OCI-M1 (cell line): ENCODE results near the gene GLI3.

Experiments
- DNase-seq: peaks from one replicate; lab custom pipeline; 2025; lab: John Stamatoyannopoulos, UW

Gene GLI3

DNA sequence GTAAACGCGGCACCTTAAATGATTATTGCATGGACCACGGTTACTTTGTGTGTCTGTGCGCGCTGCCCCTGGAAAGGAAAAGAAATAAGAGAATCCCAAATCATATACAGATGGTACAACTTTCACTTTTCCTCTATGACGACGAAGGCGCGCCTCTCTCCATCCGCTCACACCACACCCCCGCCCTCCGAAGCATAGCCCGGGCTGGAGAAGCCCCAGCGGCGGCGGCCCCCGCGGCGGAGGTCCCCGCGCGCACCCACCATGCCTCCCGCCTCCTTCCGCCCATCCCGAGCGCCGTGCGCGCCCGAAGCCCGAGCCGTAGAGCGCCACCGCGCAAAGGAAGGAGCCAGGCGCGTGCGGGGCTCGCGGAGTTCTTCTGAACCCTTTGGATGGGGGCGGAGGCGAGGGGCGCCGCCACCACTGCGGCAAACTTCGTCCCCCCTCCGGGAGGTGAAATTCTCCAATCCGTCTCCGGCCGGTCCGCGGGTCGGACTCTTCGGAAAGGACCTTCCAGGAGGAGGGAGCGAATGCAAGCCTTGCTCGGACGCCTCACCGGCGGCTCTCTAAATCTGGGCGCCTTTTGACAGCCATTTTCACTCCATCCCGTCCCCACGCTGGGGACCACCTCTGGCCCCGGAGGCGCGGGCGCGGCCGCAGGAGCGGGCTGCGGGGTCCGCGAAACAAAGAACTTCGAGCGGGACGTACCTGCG, 588 bp downstream of the GLI3 start:
- no peak for DNase-seq

DNA sequence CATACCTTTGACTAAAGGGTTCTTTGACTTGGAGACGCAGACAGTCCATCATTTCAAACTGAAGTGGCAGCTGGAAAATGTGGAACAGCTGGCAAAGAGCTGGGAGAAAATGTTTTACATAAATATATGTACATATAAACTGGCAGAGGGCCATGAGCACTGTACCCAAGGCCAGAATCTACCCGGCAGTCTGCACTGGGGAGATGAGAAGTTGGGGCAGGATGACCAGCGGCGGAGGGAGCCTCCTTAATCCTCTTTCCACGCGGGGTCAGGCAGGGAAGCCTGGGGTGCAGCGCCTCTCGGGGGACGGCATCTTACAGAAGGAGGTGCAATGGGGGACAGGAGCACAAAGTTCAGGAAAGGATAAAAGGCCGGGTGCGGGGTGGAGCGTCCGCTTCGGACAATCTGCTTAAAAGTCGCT, 1.3 kb downstream of the GLI3 start:
- no peak for DNase-seq

DNA sequence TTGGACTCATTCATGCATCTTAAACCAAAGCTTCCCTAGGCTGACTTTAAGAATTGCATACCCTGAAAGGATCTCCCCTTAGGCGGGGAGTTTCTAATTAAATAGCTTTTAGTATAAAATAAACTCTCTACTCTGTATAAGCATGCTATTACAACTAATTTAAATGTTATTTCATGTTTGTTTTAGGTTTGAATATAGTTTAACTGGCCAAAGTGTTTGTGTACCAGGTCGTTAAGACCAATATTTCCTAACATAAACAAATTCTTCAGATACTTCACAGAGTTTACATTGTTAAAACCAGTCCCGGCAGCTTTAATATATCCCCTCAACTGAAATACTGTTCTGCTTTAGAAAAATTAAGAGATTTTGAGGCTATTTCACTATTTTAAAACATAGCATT, 2.3 kb downstream of the GLI3 start:
- DNase-seq = no peak

DNA sequence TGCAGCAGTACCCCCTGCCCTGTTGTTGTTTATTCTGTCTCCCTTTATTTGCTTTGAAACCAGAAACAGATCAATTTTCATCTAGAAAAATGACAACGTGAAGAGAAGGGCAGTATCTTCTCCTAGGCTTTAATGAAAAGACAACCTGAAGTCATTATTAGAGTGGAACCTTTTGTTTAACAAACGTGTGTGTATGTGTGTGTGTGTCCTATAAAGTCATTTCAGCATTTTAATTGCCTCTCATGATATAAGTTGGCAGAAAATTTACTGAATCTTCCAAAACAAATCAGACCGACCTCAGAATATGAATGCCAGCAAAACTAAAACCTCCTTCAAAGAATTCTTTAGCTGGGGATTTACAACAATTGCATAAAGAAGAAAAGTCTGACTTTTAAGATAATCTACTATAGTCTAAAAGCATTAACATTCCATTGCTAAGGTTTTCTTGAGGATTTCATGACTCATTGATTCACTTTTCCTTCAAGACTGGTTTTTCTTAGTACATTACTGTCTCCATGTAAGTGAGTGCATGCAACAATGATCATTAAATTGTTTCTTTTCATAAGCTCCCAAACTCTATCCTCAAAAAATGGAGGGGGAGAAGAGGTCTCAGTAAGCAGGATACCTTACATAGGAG, 3.2 kb downstream of the GLI3 start:
- DNase-seq = no peak

DNA sequence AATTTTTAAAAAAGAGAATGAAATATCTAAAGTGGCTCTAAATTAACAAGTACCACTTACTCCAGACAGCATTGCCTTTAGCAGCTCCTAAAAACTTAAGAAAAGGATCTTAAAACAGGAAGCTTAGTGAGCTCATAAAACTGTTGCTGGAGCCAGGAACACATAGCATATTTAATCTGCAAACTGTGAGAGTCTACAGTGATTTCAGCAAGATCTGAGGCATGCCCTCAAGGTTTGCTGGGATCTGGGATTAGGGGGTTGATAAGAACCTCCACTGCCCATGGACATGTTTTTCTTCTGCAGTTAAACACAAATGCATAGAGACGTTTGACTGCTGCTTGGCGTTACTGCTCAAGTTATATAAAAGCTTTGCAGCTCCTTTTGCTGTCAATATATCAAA, 3.8 kb downstream of the GLI3 start:
- no peak for DNase-seq

DNA sequence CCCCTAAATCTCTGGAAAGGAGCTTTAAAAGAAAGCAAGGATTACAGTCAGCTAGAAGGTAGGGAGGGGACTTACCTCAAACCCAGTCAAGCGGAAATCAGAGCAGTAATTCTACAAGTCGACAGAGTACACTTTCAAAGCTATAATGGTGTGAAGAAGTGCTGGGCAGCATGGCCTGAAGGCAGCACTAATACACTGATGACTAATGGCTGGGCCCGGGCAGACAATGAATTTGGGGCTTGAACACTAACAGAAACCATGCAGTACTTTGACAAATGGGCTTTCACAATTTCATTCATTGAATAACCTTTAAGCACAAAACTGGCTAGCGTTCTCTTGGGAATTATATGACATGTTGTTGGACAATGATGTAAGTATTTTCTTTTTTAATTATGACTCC, 4.7 kb downstream of the GLI3 start:
- no peak for DNase-seq

DNA sequence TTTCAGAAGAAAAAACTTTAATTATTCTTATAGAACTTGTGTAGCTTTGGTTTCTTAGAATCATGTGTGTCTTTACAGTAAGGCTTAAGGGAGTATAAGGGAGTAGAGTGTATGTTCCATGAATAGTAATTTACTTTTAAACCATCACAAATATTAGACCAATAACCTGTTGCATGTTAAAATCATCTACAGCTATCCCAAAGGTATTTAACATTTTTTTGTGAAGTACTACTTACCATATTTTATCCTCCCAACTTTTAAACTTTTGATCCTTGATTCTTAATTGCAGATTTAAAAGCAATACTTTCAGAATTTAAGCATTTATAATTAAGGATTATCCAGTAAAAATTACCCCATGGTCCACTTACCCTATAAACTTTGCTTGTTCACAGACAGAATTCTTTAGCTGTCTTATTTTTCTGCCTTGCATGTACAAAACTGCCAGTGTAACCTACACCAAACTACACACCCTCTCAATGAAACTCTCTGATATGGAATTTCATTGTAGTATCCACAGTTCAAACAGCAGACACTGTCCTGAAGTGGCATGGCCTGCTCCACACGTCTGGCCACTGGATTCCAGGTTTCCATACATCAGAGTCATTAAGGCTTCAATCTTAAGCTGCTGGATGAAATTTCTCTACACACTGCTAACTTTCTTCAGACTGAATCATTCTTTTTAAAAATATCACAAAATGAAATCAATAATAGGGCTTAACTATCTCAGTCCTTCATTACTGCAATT, 5.8 kb downstream of the GLI3 start:
- DNase-seq = no peak

DNA sequence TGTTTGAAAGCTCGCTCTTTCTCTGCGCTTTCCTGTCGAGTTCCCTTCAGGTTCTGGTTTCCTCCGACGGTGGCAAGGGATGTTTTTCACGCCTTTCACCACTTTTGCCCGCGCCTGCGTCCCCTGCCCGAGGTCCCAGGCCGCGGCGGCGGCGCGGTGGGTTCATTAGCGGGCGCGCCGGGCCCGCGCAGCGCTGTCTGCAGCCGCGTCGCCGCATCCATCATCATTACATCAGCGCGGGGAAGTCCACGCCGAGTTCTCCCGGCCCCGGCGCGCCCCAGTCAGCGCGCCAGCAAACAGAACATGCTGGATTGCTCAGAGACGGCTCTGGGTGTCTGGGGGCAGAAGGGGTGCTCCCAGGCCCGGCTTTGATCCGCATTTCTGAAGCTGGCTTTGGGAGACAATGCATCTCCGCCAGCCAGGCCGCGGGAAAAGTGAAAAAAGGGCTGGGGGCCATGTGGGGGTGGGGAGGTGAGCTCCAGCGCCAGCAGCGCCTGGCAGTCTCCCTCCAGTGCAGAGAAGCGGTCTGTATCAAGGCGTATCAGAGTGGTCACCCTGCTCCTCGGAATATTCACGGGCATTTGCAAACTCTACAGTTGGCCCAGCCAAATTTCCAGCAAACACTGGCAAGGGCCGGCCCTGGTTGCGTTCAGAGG, 8.9 kb downstream of the GLI3 start:
- DNase-seq = no peak

DNA sequence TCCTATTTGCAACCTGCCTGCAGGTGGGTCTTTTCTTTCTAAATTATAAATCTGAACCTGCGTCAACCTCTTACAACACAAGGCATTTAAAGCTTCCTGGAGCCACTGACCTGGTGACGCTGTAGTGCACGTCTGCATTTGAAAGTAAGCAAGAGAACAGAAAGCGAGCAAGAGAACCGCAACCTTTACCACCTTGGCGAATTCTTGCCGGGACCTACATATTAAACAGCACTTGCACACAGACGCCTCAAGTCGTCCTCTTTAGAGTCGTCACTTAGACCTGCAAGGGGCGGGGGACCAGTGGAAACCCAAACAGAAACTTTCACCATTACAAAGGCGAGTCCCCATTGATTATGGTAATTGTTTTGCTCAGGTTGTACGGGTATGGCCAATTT, 9.5 kb downstream of the GLI3 start:
- DNase-seq = no peak

DNA sequence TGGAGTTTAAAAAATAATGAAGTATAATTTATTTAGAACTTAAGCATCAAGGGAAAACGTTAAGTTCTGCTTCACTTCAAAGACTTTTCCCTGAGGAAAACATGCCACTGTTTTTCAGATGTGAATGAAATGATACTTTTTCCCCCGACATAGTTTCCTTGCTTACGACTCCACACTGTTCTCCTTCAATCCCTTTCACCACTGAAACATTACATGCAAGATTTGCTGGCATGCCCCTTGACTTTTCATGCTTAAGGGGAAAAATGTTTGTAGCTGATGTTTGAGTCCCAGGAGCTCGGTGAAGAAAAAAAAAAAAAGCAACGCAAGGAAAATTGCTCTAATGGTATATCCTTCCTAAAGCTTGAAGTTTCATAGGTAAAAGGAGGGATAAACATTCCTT, 10.0 kb downstream of the GLI3 start:
- no peak for DNase-seq

DNA sequence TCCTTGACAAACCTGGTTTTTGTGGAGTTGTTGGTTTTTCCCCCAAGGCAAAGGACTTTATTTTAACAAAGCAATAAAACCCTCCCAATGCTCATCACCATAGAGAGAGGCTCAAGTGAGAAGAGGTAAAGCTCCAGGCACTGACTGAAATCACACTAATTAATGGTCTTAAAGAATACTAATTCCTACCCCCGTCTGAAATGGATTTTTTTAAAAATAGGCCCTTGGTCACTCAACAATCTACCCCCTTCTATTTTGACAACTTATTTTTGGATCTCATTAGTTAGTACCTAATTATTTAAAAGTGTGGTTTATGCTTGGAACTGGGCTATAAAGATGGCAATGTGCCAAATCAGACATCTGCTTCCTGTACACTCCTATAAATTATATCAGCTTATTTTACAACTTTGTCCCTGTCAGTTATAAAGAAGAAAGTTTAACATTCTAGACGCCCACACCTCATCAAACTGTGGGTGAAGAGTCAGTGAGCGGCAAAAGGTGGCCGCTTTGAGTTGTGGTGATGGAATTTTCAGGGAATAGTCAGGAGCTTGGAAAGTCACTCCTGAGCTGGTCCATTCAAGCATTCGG, 10.6 kb downstream of the GLI3 start:
- DNase-seq = no peak

DNA sequence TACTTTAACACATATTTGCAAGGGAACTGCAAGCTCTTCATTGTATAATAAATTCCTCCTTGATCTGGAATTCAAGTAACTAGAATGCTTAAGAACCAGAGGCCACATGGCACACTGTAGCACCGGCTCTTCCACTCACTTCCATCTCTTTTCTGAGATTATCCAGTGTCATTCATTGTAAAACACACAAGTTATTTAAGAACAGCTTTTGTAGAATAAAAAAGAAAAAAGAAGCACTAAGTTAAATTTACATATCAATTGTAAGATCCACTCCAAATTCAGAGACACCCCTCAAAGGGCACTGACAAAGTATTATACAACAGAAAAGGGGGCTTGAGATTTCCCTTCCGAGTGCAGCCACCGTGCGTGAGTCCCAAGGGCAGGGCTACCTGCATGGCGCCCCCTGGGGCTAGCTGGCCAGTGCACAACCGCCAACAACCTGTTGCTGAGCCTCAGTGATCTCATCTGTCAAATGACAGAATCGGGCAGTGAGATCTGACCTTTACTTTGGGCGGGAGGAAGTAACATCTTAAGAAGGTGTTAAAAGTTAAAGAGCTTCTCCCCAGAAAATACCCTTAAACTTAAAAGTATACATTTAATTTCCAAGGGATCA, 12.5 kb downstream of the GLI3 start:
- no peak for DNase-seq

DNA sequence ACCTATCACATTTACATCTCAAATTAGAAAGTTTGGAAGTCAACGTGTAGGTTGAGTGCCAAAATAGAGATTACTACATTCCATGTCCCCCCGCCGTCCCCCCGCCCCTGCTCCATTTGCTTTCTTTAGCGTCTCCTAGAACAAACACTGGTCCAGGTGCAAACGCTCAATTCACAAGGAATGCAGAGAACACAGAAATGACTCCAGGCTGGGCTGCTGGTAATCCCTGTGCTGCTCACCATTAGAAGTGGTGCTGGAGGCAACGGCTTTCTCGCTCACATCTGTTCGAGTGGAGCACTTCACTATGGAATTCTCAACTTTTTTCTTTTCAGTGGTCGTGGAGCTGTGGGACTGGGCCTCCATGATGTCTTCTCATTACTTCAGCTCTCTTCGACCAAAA, 14.1 kb downstream of the GLI3 start:
- DNase-seq = no peak

DNA sequence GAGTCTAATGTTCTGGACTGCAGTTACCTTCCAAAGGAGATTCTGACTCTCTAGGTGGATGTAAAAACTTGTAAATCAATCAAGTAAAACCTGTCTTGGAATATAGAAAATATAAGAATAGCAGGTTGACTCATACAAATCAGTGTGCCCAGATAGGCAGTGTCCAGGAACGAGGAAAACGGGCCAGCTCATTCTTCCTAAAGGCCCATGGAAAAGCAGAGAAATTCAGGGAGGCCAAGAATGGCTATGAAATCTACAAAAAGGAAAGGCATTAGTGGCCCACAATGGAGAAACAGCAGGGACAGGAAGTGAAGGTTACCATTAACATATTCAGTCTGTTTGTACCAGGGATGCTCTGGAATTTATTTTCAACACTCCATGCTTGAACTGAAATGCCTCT, 14.9 kb downstream of the GLI3 start:
- DNase-seq = no peak

DNA sequence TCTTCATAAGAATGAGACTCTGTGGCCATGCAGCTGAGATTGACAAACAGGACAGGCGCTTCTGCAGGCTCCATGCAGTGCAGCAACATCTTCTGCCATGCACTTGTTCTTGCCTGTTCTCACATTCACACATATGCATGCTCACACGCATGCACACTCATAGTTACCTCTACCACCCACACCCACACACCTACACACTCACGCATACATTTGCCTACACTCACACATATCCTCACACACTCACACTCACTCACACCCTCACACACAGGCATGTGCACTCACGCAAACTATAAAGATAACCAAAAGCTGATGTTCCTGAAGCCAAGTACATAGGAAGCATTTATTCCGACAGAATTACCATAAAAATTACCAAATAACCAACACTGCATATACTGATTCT, 15.7 kb downstream of the GLI3 start:
- DNase-seq = no peak

DNA sequence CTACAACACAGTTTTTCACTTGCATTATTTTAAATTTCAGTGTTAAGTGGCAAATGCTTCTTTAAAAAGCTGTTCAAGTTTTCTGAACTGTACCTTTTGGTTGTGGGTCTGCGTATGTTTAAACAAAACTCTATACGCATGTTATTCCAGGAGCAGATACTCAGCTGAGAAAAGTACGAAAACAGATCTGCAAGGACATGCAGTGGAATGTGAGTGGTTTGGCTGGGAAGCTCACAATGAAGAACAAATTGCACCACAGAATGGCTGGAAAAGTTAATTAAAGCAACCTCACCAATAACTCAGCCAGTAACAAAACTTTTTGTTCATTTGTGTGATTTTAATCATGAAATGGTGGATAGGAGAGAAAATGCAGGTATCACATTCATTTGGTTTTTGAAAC, 17.6 kb downstream of the GLI3 start:
- no peak for DNase-seq

DNA sequence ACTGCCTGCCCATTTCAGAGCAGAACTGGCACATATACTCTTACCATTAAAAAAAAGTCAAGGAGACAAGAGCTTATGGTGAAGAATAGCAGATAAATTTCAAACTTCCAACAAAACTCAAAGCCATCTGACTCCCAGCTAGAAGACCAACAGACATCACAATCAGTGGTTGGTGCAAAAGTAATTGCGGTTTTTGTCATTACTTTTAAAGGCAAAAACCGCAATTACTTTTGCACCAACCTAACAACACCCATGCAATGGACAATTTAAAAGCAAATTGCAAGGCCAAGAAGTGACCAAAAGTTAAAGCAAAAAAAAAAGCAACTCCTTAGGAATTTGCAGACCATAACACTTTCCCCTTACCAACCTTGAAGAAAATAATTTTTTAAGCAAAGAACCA, 18.8 kb downstream of the GLI3 start:
- no peak for DNase-seq

DNA sequence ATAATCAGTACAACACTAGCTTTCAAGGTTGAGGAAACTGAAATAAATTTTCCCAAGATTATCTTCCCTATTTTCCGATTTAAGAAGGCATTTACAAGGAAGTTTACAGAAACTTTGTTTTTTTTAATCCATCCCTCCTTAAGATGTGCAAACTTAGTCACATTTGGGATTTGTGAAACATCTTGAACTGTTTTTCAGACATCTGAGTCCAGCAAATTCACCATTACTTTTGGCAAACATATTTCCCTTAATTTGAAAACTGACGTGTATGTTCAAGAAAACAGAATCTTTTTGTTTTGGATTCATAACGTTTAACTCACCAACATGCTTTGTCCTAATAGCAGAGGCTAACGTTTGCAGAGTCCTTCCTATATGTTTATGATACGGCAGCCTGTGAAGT, 19.5 kb downstream of the GLI3 start:
- DNase-seq = no peak

DNA sequence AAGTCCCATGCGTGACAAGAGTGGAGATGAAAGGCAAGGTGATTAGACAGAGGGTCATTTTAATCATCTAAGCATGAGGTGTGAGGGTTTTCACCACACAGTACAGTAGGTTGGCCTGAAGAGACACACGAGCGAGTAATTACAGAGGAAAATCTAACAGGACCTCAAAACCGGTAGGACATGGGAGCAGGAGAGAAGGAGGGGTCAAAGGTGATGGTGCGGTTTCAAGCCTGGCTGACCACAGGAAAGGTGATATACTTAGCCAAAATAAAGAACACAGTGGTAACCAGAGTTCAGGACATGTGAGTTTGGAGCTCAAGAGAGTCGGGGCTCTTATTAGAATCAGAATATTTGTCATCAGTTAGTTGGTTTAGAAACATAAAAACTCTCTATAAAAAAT, 20.0 kb downstream of the GLI3 start:
- no peak for DNase-seq

DNA sequence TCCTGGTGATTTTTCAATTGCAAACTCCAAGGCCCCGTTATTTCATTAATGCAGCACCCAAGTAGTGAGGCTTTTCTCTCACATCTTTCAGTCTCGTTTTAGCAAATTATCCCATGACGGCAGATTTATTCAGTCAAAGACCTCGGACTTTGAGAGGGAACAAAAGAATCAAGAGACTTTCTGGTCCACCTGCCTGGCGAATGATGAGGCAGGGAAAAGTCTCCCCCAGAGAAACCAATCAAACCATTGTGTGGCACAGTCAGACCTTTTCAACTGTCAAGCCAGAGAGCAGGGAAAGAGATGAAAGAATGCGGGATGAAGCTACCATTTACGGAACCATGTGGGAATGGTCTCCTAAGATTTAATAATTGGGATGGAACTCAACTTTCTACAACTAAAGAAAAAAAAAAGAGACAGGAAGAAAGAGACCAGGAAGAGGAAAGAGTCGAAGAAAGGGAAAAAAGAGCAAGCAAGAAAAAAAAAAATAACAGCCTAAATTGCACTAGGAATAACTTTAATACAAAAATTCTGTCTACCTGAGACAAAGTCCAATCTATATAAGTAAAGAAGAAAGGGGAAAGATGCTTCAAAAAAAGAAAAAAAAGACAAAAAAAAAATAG, 22.8 kb downstream of the GLI3 start:
- DNase-seq = no peak

DNA sequence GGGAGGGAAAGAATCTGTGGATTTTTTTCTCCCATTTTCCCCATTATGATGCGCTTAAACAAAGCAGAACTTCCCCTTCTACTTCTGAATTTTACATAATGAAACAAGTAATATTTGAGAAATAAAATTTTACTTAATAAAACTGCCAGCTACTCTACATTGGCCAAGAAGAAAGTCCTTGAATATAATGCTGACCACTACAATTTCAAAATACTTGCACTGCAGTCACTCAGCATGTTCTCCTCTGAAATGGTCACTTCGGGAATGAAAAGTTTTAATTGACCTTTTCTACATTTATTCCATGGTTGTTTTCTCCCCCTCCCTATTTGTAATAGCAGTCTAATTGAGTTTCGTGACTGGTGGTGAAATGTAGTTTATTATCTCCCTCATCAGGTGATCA, 23.9 kb downstream of the GLI3 start:
- DNase-seq = no peak
